HG03571 (cell line): ENCODE measurements around the gene HDAC11.

Source experiments
- ATAC-seq: cut with Tn5 transposase; IDR thresholded peaks from one replicate; pipeline ENCODE4 v1.9.1; 2021; ENCODE audit not compliant: unreplicated experiment

Gene HDAC11

DNA sequence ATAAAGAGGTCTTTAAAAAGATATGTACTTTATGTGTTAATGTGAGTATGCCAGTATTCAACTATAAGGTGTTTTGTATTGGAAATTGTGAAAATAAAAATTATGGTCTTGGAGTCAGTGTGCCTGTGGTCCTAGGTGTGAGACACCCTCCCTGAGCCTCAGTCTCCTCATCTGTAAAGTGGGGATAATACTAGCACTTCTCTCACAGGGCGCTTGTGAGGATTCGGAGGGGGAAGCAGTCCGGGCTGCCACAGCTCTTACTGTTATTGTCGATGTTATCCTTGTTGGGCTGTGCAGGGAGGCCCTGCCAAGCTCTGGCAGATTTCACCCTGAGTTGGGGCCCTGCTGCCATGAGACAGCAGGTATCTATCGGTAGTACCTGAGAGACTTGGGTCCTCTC, 42.1 kb downstream of the HDAC11 start:
- ATAC-seq, result no peak

DNA sequence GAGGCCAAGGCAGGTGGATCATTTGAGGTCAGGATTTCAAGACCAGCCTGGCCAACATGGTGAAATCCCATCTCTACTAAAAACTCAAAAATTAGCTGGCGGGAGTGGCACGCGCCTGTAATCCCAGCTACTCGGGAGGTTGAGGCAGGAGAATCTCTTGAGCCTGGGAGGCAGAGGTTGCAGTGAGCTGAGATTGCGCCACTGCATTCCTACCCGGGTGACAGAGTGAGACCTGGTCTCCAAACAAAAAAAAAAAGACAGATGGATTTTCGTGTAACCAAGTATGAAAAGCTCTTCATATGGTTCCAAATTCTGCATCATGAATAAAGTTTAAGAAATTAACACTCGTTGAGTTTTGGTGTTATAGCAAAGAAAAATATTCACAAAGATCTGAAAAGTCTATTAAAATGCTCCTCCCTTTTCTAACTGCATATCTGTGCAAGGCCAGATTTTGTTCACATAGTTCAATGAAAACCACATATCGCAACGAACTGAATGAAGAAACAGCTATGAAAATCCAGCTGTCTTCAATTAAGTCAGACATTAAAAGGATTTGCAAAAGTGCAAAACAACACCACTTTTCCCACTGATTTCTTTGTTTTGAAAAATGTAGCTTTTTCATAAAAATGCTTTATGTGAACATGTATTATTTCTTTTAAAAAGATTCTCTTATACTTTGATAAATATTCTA, 45.0 kb downstream of the HDAC11 start:
- no peak for ATAC-seq

DNA sequence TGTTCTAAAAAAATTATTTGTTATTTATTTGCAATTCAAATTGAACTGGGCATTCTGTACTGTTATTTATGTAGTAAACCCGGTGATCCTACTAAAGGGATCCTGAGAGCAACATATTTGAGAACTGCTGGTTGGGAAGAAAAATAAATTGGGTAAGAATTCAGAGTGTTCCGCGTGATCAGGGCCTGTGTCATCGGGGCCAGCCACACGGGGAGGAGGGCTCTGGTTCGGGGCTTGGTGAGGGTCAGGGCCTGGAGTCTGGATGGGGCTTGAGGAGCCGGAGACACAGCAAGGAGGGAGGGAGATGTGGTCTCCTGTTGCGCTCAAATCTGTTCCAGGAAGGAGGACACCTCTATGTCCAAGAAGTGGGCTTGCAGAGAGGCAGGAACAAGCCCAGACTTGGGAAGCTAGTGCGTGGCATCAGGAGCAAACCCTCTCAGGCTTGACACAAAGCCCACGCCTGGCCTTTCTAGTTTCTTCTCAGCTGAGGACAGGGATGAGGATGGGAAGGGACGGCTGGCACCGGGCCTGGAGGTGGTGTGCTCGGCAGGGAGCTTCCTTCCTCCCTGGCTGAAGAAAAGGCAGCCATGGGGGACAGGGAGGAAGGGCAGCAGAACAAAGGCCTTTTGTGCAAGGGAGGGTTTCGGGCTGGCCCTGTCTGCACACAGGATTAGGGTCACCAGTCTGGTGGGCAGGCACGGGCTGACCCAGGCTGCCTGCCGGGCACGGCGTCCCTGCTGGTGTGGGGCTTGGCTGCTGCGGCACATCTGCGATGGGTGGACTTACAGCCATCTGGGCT, 45.9 kb downstream of the HDAC11 start:
- no peak for ATAC-seq

- no peak for ATAC-seq
Measured at GRCh38 chr3:13526626-13526949, 46.5 kb downstream of the HDAC11 start.

- ATAC-seq, result no peak
Measured at GRCh38 chr3:13528217-13528867, 48.2 kb downstream of the HDAC11 start.

DNA sequence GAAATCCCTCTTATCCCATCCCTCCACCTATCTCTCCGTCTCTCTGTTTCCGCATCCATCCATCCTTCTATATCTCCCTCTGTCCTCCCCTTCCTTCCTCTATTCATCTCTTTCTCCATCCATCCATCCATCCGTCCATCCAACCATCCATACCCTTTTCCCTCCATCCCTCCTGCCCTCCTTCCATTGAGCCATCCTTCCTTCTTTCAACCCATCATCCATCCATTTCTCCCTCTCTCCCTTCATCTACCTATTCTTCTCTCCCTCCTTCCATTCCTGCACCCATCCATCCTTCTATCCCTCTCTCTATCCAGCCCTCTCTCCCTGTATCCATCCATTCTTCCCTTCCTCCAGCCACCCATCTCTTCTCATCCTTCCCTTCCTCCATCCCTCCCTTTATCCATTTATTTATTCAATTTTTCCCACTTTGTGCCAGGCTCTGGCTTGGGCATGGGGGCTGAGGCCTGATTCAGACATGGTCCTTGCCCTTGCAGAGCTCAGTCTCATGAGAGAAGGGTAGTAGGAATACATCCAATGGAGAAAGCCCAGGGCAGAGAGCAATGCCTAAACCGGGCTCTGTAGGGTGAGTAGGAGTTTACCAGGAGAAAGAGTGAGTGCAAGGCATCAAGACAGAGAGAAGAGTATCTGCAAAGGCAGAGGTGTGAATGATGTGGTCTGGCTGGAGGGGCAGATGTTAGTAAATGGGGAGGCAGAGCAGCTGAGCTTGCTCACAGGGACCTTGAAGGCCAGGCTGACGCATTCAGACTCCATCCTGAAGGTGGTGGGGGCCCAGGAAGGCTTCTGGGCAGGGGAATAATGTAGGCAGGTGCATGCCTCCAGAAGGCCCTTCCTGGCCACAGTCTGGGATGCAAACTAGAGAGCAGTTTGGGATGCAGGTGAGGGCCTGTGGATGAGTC, 49.3 kb downstream of the HDAC11 start:
- no peak for ATAC-seq

DNA sequence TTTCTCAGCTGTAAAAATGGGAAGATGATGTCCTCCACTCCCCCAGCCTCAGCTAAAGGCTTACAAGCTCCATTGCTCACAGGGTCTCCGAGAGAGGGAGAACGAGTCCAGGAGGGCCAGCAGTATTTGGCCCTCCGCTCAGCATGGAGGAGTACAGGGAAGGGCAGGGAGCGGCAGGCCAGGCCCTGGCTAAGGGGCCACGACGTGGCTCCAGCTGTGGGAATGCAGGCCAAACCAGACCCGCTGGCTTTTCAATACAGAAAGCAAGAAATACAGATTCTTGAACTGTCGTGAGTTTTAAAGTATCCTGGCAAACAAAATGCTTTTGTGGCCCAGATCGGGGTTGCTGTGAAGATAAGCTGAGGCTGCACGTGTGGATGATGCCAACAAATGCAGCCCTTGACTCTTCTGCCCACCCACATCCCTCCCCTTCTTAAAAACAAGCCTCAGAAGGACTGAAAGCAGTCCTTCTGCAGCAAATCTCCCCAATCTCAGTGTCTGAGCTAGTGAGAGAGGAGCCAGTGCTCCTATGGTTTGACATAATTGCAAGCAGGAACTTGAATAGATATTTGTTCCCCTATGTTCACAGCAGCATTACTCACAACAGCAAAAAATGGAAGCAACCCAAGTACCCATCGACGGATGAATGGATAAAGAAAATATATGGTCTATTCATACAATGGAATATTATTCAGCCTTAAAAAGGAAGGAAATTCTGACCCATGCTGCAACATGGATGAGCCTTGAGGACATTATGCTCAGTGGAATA, 50.3 kb downstream of the HDAC11 start:
- no peak for ATAC-seq

DNA sequence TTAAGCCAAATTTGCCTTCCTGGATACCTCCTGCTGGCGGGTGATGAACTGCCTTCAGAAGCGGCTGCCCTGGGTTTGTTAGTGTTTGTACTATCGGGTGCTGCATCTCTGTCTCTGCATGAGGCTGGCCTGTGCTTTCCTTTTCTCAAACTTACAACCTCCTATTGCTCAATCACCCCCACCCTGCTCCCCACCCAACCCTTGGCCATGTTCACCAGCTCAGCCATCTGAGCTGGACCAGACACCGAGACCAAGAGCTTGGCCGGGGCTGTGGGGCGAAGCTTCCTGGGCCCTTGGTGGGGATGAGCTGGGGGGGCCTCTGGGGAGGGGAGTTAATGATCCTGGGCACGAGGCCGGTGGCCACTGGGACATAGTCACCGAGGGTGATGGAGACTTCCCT, 52.0 kb downstream of the HDAC11 start:
- ATAC-seq, result no peak

DNA sequence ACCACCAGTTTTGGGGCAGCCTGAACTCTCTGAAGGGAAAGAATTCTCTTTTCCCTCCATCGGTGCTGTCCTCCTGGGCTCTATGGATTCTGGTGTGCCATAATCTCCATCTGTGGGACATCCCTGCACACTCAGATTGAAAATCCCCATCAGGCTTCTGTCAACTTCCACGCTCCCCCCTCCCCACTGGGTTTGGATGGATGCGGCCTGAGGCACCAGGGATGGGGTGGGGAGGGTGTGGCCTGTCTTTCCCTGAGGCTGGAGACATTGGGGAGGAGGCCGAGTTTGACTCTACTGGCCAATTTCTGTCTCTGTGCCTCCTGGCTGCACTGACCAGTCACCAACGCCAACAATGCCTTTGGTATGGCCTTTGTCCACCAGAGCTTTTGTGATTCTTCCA, 52.5 kb downstream of the HDAC11 start:
- ATAC-seq, result no peak

DNA sequence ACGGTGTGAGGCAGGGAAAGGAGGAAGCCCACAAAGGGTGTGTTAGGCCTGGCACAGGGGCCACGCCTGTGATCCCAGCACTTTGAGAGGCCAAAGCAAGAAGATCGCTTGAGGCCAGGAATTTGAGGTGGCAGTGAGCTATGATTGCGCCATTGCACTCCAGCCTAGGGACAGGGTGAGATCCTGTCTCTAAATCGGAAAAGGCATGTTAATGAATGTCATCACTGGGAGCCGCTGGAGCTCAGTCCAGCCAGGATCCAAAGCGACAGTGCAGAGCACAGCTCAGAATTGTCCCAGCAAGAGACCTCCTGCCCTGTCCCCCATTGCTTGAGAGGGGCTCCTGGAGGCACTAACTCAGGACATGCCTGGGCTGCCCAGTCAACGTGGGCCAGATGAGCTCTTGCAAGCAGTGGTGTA, 53.8 kb downstream of the HDAC11 start:
- no peak for ATAC-seq

- no peak for ATAC-seq
Measured at GRCh38 chr3:13535526-13535875, 55.4 kb downstream of the HDAC11 start.

DNA sequence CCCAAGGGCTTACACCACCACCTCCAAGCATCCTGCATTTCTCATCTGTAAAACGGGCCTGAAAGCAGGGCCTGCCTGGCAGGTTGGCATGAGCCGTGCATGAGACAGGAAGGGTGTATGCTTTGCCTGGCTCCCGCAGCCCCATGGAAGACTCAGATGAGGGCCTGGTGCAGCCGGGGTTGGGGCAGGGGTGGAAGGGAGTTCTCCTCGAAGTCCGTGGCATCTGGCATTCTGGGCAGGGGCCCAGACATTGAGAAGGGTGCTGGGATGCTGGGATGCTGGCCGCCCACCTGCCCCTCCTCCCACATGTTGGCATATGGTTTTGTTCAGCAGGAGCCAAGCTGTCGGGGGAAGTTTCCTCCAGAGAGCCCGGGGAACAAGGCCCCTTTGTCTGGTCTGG, 55.8 kb downstream of the HDAC11 start:
- no peak for ATAC-seq

DNA sequence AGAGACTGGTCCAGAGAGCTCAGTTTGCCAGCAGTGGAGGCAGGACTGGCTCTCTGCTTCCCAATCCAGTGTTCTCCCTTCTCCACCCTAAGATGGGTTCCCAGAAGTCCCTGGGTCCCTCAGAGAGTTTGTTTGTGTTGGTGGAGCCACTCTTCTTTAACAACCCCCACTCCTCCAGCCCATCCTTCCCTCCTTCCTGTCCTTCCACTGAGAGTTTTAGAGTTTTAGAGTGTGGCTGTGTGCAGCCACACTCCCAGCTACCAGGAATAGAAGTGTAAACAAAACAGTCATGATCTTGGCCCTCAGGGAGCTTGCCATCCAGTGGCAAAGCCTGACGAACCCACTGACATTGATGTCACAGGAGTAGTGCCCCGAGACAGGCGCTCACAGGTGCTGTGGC, 56.3 kb downstream of the HDAC11 start:
- ATAC-seq, result no peak

DNA sequence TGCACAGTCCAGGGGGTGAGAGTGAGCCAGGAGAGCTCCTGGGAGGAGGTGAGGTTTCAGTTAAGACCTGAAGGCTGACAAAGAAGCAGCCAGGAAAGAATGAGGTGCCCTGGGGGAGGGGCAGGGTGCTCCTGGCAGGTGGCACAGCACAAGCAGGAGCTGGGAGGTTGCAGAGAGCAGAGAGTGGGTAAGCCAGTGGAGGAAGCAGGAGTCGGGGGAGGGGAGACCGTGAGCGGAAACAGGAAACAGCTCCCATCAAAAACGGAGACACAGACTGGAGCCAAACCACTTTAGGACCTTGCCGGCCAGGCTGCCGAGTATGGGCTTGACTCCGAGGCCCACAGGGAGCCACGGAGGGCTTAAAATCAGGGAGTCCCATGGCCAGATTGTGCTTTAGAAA, 56.7 kb downstream of the HDAC11 start:
- ATAC-seq, result no peak

DNA sequence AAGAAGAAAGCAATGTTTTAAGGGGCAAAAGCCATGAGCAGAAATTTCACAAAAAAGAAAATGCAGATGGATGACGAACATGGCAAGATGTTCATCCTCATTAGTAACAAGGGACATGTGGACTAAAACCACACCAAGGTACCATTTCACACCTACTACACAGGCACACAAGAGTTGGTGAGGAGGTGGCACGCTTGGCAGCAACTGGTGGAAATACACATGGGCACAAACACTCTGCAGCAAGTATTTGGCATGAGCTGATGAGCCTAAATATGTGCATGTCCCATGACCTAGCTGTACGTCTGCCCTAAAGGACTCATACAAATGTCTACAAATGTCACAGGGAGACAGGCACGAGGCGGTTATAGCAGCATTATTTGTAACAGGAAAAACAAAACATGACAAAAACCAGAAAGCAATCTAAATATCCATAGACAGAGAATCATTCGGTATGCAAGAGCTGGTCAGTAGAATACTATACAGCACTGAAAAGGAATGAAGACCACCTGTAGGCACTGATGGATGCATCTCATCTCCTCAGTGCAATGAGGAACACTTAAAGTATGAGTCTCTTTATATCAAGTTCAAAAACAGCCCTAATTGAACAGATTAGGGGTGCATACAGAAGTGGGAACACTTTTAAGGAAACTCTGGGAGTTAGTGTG, 57.3 kb downstream of the HDAC11 start:
- ATAC-seq, result no peak

GRCh38 chr3:13537909-13538296, 57.8 kb downstream of the HDAC11 start:
- no peak for ATAC-seq

- ATAC-seq, result no peak
Measured at GRCh38 chr3:13538520-13539291, 58.6 kb downstream of the HDAC11 start.

GRCh38 chr3:13539292-13539638, 59.2 kb downstream of the HDAC11 start:
- no peak for ATAC-seq

GRCh38 chr3:13539671-13540070, 59.6 kb downstream of the HDAC11 start:
- no peak for ATAC-seq
